AG04450 (cell line): ENCODE results near the gene TLR9. TPM values are rescaled to one million over a fixed set of nuclear protein-coding genes. Genes with fewer than 3 reads are reported as not detected.

Experiments
- CTCF ChIA-PET: fragments of 300-600, 350-600 bp; formaldehyde crosslinking; extraction: SDS; loops from one replicate; lab custom pipeline; 2022; ENCODE audit warnings: antibody characterized with exemption, inconsistent platforms; lab: Charles Lee
- POLR2A ChIA-PET: fragments of 350-600 bp; formaldehyde crosslinking; extraction: SDS; loops from one replicate; lab custom pipeline; 2021; ENCODE audit warnings: antibody characterized with exemption, inconsistent platforms; lab: Yijun Ruan, JAX
- DNase-seq: peaks from one replicate; pipeline ENCODE4 v3.0.0-alpha.2; 2011; ENCODE audit warnings: low read depth, low spot score
- H3K27ac ChIP-seq: one replicate; pipeline ENCODE4 v1.5.1; 2012; ENCODE audit warnings: low read depth, low read length, control low read depth
- H3K27me3 ChIP-seq: one replicate; pipeline ENCODE4 v1.6.0; 2012; ENCODE audit warnings: low read length; ENCODE audit not compliant: control insufficient read depth, insufficient read depth
- H3K4me3 ChIP-seq: 2 replicates; pipeline ENCODE4 v1.5.1; 2011; ENCODE audit warnings: mild to moderate bottlenecking, low read depth, low read length, control low read depth
- H3K9me3 ChIP-seq: 2 replicates; pipeline ENCODE4 v1.5.1; 2012; ENCODE audit warnings: low read length; ENCODE audit not compliant: control insufficient read depth, insufficient read depth
- CTCF ChIP-seq: IDR thresholded peaks from 2 replicates; pipeline ENCODE4 v1.5.1; 2011; ENCODE audit warnings: low read depth, low read length, control low read depth, inconsistent platforms
- polyA plus RNA-seq: library from polyadenylated mRNA; depleted of rRNA; stranded (reverse); fragments of >200 nt; gene quantifications from 2 replicates; pipeline ENCODE4 v1.2.3, GENCODE V29; 2011

The TLR9 gene
- polyA plus RNA-seq, 1 experiment, result 0.02 TPM

- Histone ChIP-seq H3K9me3 (no peaks in the 10 kb centered on the region), H3K27ac (no peak overlapping the region), H3K4me3 (no peak overlapping the region), H3K27me3 (no peaks in the 10 kb centered on the region)
- no peak for DNase-seq
- ChIA-PET POLR2A (no interaction called here), CTCF (interaction anchor here (1.0 to 5.0 kb wide), 3 partner anchors 13 to 131 kb away, joined by 4 to 38 read pairs (median 5); no protein-coding TSS in a partner anchor)
- TF ChIP-seq CTCF, result no peak
Measured at GRCh38 chr3:52208556-52208955, 16.9 kb downstream of the TLR9 start.

- Histone ChIP-seq H3K27ac (no peak overlapping the region), H3K27me3 (no peaks in the 10 kb centered on the region), H3K9me3 (no peaks in the 10 kb centered on the region), H3K4me3 (no peak overlapping the region)
- ChIA-PET CTCF (interaction anchor here (3.0 kb wide), 1 partner anchor 14 kb away, joined by 21 read pairs; no protein-coding TSS in a partner anchor), POLR2A (no interaction called here)
- DNase-seq, result no peak
- TF ChIP-seq CTCF, result no peak
Measured at GRCh38 chr3:52205727-52206372, 19.6 kb downstream of the TLR9 start.

GRCh38 chr3:52204337-52205073, 20.9 kb downstream of the TLR9 start:
- ChIA-PET POLR2A (no interaction called here), CTCF (interaction anchor here (3.0 kb wide), 1 partner anchor 16 kb away, joined by 21 read pairs; no protein-coding TSS in a partner anchor)
- H3K9me3 ChIP-seq, result no peaks in the 10 kb centered on the region
- DNase-seq, result no peak
- no peak for TF ChIP-seq CTCF
- H3K27me3 ChIP-seq, result no peaks in the 10 kb centered on the region
- no peak overlapping the region for H3K27ac ChIP-seq
- no peak overlapping the region for H3K4me3 ChIP-seq

GRCh38 chr3:52203701-52204100, 21.7 kb downstream of the TLR9 start:
- no peak for TF ChIP-seq CTCF
- no peaks in the 10 kb centered on the region for H3K27me3 ChIP-seq
- no peak overlapping the region for H3K4me3 ChIP-seq
- ChIA-PET POLR2A (no interaction called here), CTCF (interaction anchor here (3.0 kb wide), 1 partner anchor 16 kb away, joined by 21 read pairs; no protein-coding TSS in a partner anchor)
- DNase-seq, result no peak
- H3K9me3 ChIP-seq, result no peaks in the 10 kb centered on the region
- no peak overlapping the region for H3K27ac ChIP-seq
